ENCODE results near the gene SLC38A2. TPM values are rescaled to one million over a fixed set of nuclear protein-coding genes. Genes with fewer than 3 reads are reported as not detected.

The SLC38A2 gene
- total and polyA plus RNA-seq, 4 donors, result 75.0 to 258 (median 128) TPM

DNA sequence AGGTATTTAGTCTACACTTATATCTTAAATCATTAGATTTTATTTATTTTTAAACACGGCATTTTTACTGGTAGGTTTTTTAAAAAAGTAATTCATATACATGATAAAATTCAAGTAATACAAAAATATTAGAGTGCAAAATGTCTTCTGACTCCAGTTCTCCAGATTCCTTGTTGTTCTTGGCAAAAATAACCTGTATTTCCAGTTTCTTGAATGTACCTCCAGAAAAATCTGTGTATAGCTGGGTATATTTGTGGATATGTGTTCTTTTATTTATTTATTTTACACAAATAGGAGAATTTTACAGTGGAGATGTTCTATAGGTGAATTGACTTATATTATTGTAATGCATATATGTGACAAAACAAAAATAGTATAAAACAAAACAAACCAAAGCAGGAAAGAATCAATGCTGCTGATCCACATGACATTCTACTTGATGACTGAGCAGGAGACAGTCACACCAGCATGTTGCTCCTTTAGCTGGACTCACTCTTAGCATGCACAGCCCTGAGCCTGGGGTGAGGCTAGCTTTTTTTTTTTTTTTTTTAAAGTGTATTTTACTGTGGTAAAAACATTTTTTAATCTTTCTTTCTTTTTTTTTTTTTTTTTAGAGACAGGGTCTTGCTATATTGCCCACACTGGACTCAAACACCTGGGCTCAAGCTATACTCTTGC lies 42.2 kb upstream of the SLC38A2 start:
- H3K9me3 ChIP-seq (ENCODE audit: control insufficient read depth in 4 of 4, insufficient read depth in 3 of 4, low read length in 3 of 4), result no peaks in the 10 kb centered on the region
- DNase-seq (peak in 1 of 3 donors; percentile 55), ATAC-seq (ENCODE audit: insufficient read depth, low FRiP score) (no peak)
- TF ChIP-seq, protein P1, sequence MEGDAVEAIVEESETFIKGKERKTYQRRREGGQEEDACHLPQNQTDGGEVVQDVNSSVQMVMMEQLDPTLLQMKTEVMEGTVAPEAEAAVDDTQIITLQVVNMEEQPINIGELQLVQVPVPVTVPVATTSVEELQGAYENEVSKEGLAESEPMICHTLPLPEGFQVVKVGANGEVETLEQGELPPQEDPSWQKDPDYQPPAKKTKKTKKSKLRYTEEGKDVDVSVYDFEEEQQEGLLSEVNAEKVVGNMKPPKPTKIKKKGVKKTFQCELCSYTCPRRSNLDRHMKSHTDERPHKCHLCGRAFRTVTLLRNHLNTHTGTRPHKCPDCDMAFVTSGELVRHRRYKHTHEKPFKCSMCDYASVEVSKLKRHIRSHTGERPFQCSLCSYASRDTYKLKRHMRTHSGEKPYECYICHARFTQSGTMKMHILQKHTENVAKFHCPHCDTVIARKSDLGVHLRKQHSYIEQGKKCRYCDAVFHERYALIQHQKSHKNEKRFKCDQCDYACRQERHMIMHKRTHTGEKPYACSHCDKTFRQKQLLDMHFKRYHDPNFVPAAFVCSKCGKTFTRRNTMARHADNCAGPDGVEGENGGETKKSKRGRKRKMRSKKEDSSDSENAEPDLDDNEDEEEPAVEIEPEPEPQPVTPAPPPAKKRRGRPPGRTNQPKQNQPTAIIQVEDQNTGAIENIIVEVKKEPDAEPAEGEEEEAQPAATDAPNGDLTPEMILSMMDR (IDR thresholded peaks at IDR 0.05; ENCODE audit: control extremely low read depth, extremely low read depth), result no peak
- H3K4me1 ChIP-seq (ENCODE audit: control insufficient read depth in 5 of 5, insufficient read depth in 5 of 5, low read length in 5 of 5), result peaks cover 0 to 15% (median 0%) of the 10 kb centered on the region in 5 donors
- H3K4me3 ChIP-seq, result no peak overlapping the region
- 67 to 82% methylated on average over 1 of the region's 1 CpG for WGBS, 2 donors
- no peaks in the 10 kb centered on the region for H3K36me3 ChIP-seq (ENCODE audit: control insufficient read depth in 4 of 4, insufficient read depth in 4 of 4, low read length in 4 of 4)
- H3K27me3 ChIP-seq (ENCODE audit: control insufficient read depth in 3 of 3, insufficient read depth in 3 of 3, low read length in 2 of 3), result no peaks in the 10 kb centered on the region
- no peak overlapping the region for H3K27ac ChIP-seq (ENCODE audit: low read depth in 1 of 2, low read length in 1 of 2)
- no peak overlapping the region for H3K9ac ChIP-seq (ENCODE audit: insufficient read depth in 1 of 2, low read length in 2 of 2)

DNA sequence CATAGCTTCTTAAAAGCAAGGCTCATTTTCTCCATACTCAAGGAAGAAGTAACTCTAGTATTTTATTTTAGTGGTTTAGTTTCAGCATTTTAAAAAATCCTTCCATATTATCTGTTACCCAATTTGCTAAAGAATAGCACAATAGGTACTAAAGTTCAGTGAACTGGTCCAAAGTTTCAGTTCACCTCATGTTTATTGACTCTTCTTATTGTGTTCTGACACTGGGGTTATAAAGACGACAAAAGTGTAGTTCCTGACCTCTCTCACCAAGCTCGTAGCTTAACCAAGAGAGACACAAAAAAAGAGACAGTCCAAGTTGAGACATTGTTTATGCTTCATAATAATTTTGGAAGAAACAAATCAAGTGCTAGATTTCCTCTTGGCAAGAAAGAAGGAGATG lies 40.8 kb upstream of the SLC38A2 start:
- DNase-seq (no peak), ATAC-seq (ENCODE audit: insufficient read depth, low FRiP score) (no peak)
- Histone ChIP-seq H3K27ac (ENCODE audit: low read depth in 1 of 2, low read length in 1 of 2) (no peak overlapping the region), H3K9ac (ENCODE audit: insufficient read depth in 1 of 2, low read length in 2 of 2) (no peak overlapping the region), H3K27me3 (ENCODE audit: control insufficient read depth in 3 of 3, insufficient read depth in 3 of 3, low read length in 2 of 3) (no peaks in the 10 kb centered on the region), H3K9me3 (ENCODE audit: control insufficient read depth in 4 of 4, insufficient read depth in 3 of 4, low read length in 3 of 4) (no peaks in the 10 kb centered on the region), H3K4me3 (no peak overlapping the region), H3K36me3 (ENCODE audit: control insufficient read depth in 4 of 4, insufficient read depth in 4 of 4, low read length in 4 of 4) (no peaks in the 10 kb centered on the region), H3K4me1 (ENCODE audit: control insufficient read depth in 5 of 5, insufficient read depth in 5 of 5, low read length in 5 of 5) (peaks cover 0 to 22% (median 2%) of the 10 kb centered on the region in 5 donors)
- 58 to 72% methylated on average over 2 of the region's 2 CpGs for WGBS, 2 donors
- TF ChIP-seq, protein P1 (IDR thresholded peaks at IDR 0.05; ENCODE audit: control extremely low read depth, extremely low read depth), result no peak

DNA sequence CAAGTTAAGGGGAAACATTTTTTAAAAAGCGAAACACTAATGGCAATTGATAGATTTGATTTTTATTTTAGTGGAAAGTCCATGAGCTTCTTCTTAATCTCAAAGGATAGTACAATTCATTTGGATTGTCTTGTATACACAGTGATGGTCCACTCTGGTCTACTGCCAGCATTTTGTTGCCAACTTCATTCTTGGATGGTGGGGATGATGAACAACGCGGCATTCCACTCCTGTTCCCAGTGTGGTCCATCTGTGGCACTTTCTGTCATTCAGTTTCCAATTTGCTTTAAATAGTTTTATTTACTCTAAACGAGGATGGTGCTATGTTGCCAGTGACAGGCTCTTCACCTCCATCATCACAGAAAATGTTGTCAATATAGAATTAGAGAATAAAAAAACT lies 40.3 kb upstream of the SLC38A2 start:
- WGBS, 2 donors, result 84 to 91% methylated on average over 4 of the region's 4 CpGs
- no peak overlapping the region for H3K27ac ChIP-seq (ENCODE audit: low read depth in 1 of 2, low read length in 1 of 2)
- no peak overlapping the region for H3K9ac ChIP-seq (ENCODE audit: insufficient read depth in 1 of 2, low read length in 2 of 2)
- H3K4me3 ChIP-seq, result no peak overlapping the region
- H3K27me3 ChIP-seq (ENCODE audit: control insufficient read depth in 3 of 3, insufficient read depth in 3 of 3, low read length in 2 of 3), result no peaks in the 10 kb centered on the region
- H3K36me3 ChIP-seq (ENCODE audit: control insufficient read depth in 4 of 4, insufficient read depth in 4 of 4, low read length in 4 of 4), result no peaks in the 10 kb centered on the region
- TF ChIP-seq, protein P1 (IDR thresholded peaks at IDR 0.05; ENCODE audit: control extremely low read depth, extremely low read depth), result no peak
- ATAC-seq (ENCODE audit: insufficient read depth, low FRiP score) (no peak), DNase-seq (no peak)
- peaks cover 0 to 27% (median 2%) of the 10 kb centered on the region in 5 donors for H3K4me1 ChIP-seq (ENCODE audit: control insufficient read depth in 5 of 5, insufficient read depth in 5 of 5, low read length in 5 of 5)
- H3K9me3 ChIP-seq (ENCODE audit: control insufficient read depth in 4 of 4, insufficient read depth in 3 of 4, low read length in 3 of 4), result no peaks in the 10 kb centered on the region

DNA sequence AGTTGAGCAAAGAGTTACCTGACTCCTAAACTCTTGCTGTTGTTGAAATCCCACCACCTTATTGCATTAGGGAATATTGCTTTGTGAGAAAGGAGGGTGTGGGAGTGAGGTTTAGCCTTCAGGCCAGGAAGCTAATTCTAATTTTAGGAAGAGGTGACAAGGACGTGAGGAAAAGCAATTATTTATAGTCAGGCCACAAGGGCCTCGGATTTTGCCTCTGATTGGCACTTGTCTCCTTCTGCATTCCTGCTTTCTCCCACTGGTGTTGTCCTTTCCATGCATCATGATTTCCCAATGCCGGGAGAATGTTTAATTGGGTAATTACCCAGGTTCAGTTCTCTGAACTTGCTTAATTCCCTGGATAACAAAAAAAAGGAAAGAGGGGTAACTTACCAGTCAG lies 37.9 kb upstream of the SLC38A2 start:
- H3K27ac ChIP-seq (ENCODE audit: low read depth in 1 of 2, low read length in 1 of 2), result peak overlapping the region in 1 of 2 donors; percentile 56
- WGBS, 2 donors, result 56 to 80% methylated on average over 3 of the region's 3 CpGs
- no peak overlapping the region for H3K9ac ChIP-seq (ENCODE audit: insufficient read depth in 1 of 2, low read length in 2 of 2)
- TF ChIP-seq, protein P1 (IDR thresholded peaks at IDR 0.05; ENCODE audit: control extremely low read depth, extremely low read depth), result no peak
- H3K4me3 ChIP-seq, result no peak overlapping the region
- no peaks in the 10 kb centered on the region for H3K36me3 ChIP-seq (ENCODE audit: control insufficient read depth in 4 of 4, insufficient read depth in 4 of 4, low read length in 4 of 4)
- ATAC-seq (ENCODE audit: insufficient read depth, low FRiP score) (no peak), DNase-seq (no peak)
- no peaks in the 10 kb centered on the region for H3K27me3 ChIP-seq (ENCODE audit: control insufficient read depth in 3 of 3, insufficient read depth in 3 of 3, low read length in 2 of 3)
- H3K9me3 ChIP-seq (ENCODE audit: control insufficient read depth in 4 of 4, insufficient read depth in 3 of 4, low read length in 3 of 4), result no peaks in the 10 kb centered on the region
- peaks cover 0 to 30% (median 2%) of the 10 kb centered on the region in 5 donors for H3K4me1 ChIP-seq (ENCODE audit: control insufficient read depth in 5 of 5, insufficient read depth in 5 of 5, low read length in 5 of 5)

Data from lung (tissue), 12 donors.